ENCODE results near the gene EZR.
"Not testable (repeated sequence)": the region's sequence is repeated elsewhere in the genome, so short reads cannot be mapped to it uniquely, and the experiment has no call there.

EZR gene

GRCh38 chr6:158796353-158796752 lies 22.8 kb downstream of the EZR start:
- DNase-seq: no peak

GRCh38 chr6:158795516-158795915 lies 23.7 kb downstream of the EZR start:
- DNase-seq: no peak

DNA sequence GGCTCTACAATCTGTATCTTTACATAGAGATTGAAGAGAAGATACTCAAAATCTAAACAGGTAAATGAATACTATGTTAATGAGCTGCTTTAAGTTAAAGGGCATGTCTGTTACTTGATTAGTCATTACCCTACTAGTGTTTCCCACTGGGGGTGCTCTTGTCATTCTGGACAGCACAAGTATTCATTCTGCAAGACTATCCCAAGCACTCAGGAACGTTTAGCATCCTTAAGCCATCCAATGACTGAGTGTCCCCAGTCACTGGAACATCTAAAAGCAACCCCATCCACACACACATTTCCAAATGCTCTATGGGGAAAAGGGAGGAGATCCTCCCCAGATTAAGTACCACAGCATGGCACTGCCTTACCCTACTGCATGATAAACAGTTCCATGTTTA lies 25.7 kb downstream of the EZR start:
- no peak for DNase-seq

- not testable (repeated sequence) for DNase-seq
Measured at GRCh38 chr6:158792505-158792904, 26.7 kb downstream of the EZR start.

DNA sequence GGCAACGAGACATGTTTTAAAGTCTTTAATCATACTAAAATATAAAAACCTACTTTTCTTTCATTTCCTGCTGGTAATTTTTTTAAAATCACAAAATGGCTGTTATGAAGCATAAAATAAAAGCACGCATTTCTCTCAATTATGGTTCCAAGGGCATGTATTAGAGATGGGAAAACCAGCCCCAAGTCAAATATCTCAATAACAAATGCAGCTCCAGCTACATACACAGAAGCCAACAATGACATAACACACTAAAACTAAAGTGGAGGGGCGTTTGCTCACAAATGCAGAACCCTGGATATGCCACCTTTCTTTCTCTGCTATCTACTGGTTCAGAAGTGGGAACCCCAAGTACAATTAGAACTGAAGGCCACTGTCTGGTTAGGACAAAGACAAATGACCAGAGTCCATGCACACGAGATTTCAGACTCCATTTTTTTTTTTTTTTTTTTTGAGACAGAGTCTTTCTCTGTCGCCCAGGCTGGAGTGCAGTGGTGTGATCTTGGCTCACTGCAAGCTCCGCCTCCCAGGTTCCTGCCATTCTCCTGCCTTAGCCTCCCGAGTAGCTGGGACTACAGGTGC lies 27.8 kb downstream of the EZR start:
- no peak for DNase-seq

DNA sequence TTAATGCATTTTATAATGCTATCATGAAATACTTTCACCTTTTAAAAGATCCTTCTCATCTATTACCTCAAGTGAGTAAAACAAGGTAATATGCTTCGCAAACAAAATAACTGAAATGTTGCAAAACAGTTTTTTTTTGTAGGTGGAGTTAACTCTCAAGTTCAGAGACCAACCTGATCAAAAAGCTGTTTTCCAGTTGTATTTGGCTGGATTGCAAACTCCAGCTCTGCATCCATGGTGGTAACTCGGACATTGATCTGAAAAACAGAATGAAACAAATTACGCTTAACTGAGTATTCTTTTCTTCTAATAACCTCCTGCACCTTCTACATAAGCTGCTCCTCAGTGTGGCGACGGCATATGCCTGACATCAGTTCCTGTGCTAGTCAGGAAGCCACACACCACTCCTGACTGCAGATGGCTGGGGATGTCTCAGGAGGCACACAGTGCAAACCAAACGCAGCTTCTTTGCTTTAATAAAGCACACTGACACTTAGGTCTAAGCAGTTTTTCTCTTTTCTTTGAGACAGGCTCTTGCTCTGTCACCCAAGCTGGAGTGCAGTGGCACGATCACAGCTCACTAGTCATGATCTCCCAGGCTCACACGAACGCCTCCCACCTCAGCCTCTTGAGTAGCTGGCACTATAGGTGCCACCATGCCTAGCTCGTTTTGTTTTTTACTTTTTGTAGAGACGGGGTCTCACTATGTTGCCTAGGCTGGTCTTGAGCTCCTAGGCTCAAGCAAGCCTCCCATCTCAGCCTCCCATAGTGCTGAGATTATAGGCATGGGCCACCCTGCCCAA lies 29.9 kb downstream of the EZR start:
- DNase-seq: no peak

- no peak for DNase-seq
Measured at GRCh38 chr6:158787395-158787794, 31.8 kb downstream of the EZR start.

GRCh38 chr6:158786645-158787304 lies 32.4 kb downstream of the EZR start:
- DNase-seq: no peak

DNA sequence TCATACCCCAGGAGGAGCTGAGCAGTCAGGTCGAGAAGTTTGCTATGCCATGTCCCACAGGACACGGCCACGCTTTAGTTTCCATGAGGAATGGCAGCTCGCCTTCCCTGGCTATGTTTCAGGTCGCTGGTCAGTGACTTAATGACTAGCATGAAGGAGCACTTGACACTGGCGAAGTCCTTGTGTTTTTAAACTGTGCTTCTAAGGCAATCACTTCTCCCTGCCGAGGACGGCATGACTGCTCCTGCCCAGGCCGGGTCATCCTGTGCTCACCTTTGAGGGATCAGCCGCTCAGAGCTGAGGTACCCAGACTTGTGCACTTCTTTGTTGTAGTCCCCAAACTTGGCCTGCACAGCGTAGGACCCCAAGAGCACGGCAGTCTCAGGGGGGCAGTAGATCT lies 34.1 kb downstream of the EZR start:
- DNase-seq: no peak

GRCh38 chr6:158784505-158784904 lies 34.7 kb downstream of the EZR start:
- no peak for DNase-seq

DNA sequence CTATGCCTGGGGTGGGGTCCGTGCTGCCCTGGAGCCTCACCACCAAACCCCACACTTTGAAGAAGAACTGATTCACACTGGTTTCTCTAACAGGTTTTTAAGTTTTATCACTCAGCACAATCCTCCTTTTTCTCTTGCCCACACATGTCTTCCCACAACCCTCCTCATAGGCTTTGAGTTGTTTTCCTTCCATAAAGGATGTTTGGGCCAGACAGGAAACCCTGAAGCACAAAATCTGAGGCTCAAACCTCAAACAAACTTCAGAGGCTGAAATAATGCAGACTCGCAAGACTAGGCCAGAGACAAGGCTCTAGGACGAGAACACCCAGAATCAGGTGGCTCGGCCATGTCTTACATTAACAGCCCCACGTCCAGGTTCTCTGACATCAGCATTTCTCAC lies 35.3 kb downstream of the EZR start:
- DNase-seq: no peak

- no peak for DNase-seq
Measured at GRCh38 chr6:158783167-158783450, 36.1 kb downstream of the EZR start.

DNA sequence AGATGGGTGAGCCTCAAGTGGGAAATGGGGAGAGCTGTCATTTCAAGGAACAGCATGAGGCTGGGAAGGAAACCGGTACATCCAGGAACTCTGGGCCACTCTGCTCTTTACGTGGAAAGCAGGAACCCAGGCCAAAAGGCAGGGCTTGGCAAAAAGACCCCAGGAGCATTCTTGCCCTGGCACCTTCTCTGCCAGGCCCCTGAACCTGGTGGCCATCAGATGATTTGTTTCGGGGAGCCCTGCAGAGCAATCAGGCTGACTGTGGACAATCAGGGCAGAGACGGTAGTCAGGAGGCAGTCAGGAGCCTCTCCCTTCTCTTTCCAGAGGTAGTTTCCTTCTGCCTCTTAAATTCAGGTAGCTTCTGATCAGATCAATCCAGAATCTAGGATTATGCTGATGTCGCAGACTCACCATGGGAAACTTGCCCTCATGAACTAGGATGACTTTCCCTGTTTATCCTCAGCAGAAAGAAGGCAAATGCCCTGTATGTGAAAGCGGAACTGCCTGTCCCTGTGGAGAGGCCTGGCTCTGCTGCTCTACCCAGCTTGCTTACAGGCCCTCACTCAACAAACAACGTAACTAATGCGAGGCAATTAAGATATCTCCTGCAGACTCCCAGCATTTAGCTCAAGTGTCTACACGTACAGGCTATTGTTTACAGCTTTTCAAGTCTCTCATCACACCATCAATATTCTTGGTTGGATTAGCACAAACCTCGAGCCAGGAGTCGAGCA lies 36.6 kb downstream of the EZR start:
- DNase-seq: no peak

GRCh38 chr6:158781692-158782373 lies 37.3 kb downstream of the EZR start:
- no peak for DNase-seq

- DNase-seq: no peak
Measured at GRCh38 chr6:158780988-158781691, 38.0 kb downstream of the EZR start.

GRCh38 chr6:158780246-158780884 lies 38.8 kb downstream of the EZR start:
- DNase-seq: no peak

DNA sequence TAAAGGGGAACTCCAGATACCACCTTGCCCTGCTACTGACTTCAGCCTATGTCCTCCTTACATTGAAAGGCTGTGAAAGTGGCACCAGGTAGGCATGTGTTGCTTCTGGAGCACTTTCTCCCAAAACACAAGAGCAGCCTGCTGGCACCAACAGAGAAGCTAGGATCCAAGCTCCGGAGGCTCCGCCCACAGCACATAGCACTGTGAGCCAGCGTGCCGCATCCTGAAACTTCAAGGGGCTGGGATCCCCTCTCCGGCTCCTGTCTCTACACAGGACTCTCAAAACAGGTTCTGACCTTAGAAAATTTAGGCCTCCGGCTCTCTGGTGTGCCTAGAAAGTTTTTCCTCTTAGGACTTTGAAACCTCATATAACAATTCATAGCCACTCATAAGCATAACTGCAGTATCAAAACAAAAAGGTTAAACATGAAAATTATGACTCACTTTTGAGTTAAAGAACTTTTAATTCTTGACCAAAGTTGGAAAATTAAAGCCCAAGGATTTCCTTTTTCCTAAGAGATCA lies 41.1 kb downstream of the EZR start:
- no peak for DNase-seq

DNA sequence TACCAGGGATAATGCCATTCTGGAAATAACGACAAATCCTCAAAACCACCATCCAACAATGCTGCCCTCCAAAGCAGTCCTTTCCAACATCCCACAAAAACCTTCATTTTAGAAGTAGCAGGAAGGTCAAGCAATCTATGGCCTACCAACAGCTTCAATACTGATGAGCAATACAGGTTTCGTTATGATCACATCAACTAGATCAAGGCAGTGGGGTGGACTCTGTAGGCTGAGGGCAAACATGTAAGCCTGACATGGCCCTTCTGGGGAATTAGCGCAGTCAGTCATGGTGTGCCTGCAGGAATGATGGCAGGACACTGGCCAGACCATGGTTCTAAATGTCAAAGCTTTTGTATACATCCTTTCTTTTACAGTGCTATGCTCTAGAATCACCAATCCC lies 41.7 kb downstream of the EZR start:
- no peak for DNase-seq

DNA sequence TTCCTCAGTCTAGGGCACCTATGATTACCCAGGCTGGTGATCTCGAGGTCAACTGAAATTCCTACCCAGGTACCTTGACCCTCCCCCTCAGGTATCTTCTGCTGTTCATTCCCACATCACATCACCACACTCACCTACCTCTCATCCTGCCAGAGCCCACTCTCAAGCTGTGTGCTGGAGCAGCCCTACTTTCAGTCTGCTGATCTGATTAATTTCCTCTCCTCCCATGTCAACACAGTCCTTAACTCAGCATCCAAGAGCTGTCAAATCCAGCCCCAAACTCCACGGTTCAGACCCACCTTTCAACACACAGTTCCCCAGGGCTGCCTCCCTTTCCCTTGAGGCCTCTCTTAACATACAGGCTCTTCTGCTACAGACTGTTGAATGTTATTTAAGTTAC lies 42.4 kb downstream of the EZR start:
- DNase-seq: no peak

DNA sequence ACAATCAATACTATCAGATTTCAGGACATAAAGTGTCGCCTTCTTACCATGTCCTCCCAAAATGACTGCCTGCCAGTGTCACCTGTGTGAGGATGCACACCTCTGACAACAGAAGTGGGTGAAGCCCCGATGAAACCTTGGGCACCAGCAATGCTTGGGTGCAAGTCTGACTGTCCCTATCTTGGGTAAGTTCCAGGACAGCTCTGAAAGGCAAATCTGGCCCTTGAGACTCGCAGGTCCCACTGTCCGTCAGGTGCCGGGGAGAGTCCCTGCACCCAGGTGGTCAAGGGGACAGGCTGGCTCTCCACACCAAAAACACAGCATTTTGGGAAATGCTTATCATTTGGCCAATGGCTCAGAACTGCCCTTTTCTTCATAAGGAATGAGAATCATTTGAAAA lies 43.3 kb downstream of the EZR start:
- DNase-seq: no peak

DNA sequence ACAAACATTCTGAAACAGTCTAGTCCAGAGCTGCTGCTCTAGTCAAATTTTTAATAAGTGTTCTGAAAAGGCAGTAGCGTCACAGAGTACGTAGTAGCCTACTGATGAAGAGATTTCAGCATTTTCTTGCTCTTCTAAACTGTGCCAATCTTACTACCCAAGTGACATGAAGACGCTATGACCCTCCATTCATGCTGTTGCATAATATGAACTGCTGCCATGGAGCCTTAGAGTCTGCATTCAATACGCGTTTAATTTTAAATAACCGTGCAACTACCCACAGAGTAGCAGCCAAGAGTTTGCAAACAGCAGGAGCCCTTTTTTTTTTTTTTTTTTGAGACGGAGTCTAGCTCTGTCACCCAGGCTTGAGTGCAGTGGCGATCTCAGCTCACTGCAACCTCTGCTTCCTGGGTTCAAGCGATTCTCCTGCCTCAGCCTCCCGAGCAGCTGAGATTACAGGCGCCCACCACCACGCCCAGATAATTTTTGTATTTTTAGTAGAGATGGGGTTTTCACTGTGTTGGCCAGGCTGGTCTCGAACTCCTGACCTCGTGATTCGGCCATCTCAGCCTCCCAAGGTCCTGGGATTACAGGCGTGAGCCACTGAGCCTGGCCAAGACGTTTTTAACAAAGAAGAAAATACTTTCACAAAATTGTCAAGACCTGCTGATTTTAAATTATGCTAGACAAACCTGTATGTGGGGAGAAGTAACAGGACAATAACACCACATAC lies 44.3 kb downstream of the EZR start:
- no peak for DNase-seq
